Amygdala (tissue), 56 donors: ENCODE results near the gene PPOX.

Experiments used
- DNase-seq, 56 donors: peaks; one replicate each; lab custom pipeline; 2025; lab: John Stamatoyannopoulos, UW

The PPOX gene

DNA sequence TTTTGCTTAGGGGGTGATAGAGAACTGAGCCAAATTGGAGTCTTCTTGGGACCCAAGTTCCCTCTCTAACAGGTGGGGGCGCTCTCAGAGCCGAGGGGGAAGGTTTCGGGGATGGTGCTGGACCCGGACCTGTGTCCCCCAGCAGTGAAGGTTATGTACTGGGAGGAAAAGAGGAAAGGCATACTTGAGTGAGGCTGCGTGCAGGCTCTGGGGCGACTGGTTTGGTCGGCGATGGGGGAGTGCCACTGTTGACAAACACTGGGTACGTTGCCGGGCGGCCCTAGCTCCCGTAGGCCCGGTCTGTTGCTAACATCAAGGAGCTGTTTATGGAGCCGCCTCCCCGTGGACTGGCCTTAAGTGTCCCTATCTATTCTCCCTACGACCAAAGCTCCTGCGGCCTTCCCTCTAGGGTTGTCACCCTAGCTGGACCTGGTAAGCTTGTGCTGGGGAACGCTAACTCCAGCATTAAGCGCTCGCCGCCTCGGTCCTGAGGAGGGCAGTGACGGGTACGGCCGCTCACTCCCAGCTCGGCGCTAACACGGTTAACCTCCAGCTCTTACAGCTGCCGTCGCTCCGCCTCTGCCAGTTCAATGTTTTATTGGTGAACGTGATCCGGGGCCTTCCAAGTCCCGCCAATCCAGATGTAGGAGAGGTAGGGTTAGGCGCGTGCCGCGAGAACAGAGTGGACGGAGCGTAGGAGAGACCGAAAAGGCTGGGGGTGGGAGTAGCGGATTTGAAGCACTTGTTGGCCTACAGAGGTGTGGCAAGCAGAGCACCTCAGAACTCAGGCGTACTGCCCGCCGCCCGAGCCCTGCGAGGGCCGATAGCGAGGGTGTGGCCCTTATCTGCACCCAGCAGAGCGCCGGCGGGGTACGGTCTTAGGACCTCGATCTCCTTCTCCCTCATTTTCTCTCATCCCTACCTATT, at the start of gene PPOX:
Gene PPOX, plus strand, starts transcription at position 685 of the 927 bp plus-strand sequence. CDS start 422 bp downstream, outside the sequence.
- peak; percentile 75 to 99 (median 96) for DNase-seq

DNA sequence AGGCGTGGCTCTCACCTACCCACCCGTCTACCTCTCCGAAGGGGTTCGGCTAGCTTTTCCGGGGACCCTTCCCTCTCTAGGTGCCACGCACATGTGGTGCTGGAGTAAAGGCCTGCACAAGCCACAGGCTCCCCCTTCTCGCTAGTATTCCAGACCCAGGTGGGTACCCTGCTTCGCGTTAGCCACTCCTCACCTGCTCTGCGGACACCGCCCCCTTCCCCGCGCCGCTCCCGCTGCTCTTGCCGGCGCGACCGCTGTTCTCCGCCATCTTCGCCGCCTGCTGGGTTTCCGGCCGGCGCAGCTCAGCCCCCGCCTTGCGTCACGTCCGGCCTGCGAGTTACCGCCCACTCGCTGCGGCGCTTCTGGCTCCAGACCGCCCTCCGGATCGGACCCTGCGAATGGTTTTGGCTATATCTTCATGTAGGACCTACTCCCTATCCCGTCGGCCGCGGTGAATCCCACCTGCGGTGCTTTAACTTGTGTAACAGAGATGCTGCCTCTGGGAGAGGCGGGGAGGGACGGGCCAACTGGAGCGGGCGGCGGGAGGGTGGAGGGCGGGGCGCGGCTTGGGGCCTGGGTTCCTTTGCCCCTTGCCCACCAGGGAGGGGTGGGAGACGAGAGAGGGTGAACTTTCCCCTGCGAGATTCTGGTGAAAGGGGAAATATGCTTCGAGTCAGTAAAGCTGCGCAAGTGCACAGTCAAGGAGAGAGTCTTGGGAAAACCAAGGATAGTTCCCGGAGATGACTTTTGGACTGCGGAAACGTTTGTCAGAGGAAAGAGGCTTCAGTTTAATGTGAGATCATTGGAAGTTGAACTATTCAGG, 48.3 kb upstream of the PPOX start, which contains the start of the genes NIT1 and PFDN2:
Gene NIT1, plus strand, starts transcription at position 347 of the 823 bp plus-strand sequence. Its CDS starts 72 bp downstream, at position 419.
Gene PFDN2, minus strand, starts transcription at position 279 of the 823 bp plus-strand sequence. Its CDS starts 11 bp downstream, at position 268.
- peak; percentile 17 to 91 (median 74) for DNase-seq

DNA sequence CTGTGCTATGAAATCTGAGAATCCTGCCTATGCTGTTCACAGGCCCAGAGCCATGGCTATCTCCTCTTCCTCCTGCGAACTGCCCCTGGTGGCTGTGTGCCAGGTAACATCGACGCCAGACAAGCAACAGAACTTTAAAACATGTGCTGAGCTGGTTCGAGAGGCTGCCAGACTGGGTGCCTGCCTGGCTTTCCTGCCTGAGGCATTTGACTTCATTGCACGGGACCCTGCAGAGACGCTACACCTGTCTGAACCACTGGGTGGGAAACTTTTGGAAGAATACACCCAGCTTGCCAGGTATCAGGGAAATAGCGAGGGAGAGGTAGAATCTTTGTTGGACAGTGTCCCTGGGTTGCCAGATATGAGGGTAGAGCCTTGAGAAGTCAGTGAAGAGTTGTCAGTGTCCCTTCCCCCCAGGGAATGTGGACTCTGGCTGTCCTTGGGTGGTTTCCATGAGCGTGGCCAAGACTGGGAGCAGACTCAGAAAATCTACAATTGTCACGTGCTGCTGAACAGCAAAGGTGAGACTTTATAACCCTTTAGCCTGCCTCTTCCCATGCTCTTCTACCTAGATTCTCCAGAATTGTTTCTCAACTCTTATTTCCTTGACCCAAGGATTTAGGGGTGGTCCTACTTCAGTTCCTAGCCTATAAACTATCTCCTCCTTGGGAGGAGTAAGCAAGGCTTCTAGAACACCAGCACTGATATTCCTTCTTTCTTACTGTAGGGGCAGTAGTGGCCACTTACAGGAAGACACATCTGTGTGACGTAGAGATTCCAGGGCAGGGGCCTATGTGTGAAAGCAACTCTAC, 46.9 kb upstream of the PPOX start:
- DNase-seq, result peak in 2 of 56 donors; percentile 4 to 14

DNA sequence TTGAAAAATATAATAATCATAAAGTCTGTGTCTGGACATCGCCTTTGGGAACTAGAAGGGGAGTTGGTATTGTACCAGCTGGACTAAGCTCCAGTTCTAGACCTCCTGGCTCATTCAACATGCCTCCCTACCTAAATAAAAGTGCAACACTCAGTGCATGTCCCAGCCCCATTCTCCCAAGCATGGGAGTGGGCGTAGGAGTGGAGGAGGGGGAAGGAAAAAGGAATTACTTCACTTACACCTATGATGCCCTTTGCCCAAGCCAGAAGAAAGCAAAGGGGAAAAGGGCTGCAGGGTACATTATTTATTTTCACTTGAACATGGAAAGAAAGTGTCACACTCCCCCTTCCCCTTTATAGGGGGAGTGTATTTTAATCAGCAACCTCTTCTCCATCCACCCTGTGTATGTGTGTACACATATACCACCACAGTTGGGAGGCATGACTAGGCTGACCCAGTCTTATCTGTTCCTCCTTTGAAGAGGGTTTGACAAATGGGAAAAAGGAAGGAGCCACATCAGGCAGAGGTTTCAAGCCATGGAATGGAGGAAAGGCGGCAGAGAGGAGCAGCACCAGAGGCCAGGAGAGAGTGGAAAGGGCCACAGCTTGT, 45.1 kb upstream of the PPOX start:
- no peak for DNase-seq

DNA sequence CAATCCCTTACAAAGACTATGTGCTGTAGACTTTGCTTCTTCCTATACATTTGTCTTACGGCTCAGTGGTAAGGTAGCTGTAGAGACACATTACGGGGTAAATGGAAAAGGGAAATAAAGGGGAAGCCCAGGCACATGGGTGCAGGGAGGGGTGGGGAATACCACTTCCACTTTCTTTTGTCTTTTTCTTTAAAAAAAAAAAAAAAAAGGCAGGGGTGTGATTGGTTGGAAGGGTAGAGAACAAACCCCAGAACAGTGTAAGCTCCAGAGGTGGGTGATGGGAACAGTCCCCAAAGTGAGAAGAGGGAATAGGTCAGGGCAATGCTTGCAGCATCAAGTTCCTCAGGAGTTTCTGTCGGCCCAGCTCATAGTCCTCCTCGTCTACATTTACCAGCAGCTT, 44.4 kb upstream of the PPOX start:
- no peak for DNase-seq

DNA sequence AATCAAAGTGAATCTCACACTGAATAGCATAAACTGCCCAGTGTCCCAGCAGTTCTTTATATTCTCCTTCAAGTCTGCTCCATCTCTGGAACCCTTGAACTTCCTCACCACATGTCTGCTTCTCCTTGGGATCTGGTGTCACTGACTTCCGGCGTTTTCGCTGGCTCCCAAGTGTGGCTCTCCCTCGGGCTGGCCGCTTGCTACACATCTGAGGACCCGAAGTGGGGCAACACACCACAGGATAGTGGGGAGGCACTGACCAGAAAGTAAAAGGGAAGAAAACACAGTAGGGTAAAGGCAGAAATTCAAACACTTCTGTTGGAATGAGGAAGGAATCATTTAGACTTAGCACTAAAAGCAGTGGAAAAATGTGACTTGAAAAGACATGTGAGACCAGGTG, 43.3 kb upstream of the PPOX start:
- no peak for DNase-seq

DNA sequence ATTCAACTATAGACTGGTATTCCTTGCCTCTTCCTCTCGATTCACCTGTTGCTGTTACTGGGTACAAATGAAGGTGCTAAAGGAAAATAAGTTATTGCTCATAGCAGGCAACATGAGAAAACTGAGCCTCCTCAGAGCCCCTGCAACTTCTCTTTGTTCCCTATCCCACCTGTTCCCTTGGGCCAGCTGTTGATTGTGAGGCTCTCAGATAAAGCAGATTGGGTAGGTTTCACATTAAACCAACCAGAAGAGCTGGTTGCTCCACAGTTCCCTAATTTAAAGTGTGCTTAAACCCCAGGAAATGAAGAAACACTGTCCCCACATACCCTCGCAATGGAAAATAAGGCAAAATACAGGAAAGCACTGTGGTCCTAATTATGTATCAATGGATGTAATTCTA, 38.6 kb upstream of the PPOX start:
- no peak for DNase-seq

DNA sequence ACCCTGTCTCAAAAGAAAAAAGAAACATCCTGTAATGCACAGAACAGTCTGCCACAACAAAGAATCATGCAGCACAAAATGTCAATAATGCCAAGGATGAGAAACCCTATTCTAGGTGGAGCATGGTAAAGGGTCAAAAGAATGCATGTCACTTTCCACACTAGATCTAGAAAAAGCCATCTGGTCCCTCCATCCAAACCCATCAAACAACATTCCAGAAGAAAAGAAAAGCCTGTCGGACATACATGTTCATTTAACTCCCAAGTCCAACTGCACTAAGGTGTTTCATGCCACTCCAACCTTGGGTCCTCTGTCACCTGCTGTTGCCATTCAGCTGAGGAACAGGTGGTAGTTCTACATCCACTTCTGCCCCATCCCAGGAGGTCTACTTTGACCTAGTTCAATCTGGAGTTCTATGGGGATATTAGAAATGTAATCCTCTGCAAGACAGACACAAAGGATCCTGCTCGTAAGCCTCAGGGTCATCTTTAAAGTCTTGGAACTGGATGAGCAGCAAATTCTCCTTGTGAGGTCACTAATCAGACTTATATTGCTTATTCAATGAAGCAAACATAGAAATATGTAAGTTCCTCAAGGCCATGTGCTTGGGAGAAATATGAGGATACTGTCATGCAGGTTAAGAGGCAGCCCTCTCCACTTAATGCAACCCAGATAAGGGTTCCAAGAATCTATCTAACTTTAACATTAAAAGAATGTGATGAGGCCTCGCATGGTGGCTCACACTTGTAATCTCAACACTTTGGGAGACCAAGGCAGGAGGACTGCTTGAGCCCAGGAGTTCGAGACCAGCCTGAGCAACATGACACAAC, 37.4 kb upstream of the PPOX start:
- no peak for DNase-seq

DNA sequence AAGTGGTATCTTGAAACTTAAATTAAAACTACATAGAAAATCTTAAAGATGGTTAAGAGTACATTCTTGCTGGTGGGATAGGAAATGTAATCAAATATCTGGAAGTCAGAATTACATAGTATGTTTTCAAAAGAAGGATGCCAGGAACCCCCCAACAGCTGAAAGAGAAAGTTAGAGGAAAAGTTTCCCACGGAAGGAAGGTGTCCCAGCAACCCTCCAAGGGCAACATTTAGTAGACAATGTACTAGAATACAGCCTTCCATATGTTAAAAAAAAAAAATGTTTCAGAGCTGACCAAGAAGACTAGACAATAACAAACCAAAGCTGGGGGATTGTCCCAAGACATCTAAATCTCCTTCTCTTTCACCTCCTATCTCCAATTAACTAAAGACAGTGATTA, 36.0 kb upstream of the PPOX start:
- no peak for DNase-seq

DNA sequence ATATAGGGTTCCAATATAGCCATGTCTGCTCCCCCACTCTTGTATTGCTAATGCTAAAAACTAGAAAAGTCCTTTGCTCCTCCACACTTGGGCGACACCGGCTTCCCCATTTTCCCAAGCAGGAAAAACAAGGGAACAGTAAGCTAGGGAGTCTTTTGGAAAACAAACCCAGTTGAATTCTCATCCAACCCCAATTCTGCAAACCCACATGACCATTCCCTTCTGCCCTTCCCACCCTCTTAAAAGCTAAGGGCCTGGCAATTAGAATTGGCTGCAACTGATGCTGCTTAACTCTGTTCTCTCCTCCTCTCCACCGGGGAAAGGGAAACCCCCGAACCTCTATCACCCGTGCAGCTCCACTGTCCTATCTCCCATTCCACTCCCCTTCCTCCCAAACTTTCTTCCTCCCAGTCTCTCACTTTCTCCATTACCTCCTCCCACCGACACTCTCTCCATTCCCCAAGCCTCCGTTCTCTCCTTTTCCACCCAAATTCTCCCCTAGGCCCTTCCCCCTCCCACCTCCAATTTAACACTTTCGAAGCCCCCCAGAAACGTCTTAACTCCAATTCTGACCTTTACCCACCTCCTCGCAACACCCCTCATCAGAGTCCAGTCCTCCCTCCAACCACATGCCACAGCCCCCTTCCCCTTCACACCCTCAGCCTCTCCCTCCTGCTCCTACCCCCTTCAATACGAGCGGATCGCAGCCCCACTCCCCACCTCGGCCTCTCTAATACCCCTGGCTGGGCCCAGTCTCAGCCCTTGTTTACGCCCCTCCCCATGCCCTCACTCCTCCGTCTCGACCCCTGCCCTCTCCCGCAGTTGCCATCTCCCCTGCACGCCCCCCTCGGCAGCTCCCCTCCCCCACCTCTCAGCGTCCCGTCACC, 34.5 kb upstream of the PPOX start:
- DNase-seq, result peak in 8 of 56 donors; percentile 8 to 66 (median 38)

DNA sequence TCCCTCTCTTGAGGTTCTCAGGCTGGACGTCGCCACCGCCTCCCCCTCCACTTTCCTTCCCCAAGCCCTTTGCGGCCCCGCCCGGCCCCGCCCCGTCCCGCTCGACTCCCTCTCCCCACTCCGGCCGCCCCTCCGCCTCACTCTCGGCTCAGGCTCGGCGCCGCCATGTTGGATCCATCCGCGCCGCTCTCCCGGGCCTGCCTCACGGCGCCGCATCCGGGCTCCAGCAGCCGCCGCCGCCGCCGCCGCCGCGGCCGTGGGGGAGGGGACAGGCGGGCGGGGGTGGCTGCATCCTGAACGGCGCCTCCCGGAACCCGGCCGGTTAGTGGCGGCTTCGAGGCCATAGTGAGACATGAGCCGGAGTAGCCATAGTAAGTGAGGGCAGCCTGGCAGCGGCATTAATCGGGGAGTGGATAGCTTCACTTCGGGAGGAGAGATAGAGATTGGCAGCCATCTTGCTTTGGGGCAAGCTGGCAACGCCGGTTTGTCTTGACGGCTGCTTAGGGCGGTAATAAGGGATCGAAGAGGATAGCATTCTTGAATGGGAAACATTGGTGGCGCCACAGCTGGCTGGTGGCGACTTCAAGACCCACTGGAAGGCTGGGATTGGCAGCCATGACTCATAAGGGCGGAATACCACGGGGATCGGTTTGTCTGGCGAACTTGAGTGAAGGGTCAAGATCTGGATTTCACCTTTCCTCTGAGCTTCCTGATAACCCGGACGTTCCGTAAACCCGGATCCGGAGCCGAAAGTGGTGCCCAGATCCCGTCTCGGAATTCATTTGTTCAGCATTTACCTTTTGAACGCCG, 33.6 kb upstream of the PPOX start, which contains the start of gene DEDD:
Gene DEDD, minus strand, starts transcription at position 258 of the 810 bp plus-strand sequence. CDS start 8,205 bp downstream, outside the sequence.
- peak; percentile 53 to 97 (median 90) for DNase-seq

DNA sequence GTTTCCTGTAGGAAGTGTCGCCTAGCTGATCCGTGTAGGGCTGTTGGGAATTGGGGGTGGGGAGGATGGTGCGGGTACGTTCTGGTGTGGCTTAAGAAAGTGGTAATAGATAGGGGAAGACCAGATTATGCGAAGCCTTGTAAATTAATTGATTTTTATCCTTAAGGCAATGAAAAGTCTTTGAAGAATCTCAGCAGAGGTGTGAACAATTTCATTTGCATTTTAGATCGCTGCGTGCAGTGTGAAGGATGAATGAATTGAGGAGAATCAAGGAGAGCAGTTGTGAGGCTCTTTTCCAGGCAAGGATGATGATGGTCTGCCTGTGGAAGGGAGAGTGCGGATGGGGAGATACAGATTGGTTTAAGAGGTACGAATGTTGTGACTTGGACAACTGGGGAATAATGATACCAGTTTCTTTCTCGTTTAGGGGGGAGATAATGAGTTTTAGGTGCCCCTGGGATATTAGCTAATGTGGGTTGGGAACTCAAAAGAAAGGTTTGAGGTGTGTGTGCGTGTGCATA, 32.9 kb upstream of the PPOX start:
- DNase-seq, result no peak

DNA sequence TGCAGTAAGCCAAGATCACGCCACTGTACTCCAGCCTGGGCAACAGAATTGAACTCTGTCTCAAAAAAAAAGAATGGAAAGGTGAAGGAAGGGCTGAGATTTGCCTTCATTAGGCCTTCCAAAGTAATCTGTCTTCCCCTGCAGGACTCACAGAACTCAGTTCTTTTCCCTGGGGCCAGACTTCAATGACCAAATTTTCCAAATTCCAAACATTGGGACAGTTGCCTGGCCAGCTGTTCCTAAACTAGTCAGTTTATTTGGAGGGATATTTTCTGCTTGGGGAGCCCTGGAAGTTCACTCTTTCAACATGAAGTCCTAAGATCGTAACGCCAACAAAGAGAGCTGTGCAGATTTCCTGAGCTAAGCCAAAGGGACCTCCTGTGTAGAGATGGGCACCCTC, 28.3 kb upstream of the PPOX start:
- DNase-seq, result no peak

DNA sequence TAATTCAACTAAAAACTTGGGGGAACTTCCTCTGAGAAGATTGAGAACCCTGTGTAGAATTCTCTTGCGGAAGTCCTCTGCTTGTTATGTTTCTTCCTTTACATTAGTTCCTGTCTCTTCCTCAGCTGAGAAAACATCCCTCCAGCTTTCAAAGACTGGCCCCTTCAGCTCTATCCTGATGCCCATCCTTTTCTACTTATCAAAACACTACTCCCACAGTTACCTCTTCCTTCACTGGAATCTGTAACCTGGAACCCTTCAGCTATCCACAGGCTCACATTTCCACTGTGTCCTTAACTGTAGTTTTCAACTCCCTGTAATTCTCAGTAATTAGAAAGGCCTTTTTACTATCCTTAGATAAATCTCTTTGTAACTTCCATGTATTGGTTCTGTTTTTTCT, 27.8 kb upstream of the PPOX start:
- DNase-seq, result no peak

DNA sequence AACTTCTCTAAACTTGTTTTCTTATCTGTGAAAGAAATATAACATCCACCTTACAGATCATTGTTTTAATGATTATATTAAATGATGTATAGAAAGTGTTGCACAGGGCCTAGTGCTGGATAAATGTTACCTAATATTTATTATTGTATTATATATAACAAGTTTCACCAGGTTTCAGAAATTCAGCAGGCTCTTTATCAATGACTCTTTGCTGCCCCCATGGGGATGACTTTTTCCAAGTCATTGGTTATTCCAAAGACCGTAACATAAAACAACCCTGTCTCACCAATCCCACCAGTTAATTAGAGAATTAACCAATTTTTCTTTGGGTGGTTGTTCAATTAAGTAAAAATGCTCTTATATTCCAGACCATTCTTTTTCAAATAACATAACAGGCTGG, 26.5 kb upstream of the PPOX start:
- DNase-seq, result peak in 2 of 56 donors; percentile 12 to 51

DNA sequence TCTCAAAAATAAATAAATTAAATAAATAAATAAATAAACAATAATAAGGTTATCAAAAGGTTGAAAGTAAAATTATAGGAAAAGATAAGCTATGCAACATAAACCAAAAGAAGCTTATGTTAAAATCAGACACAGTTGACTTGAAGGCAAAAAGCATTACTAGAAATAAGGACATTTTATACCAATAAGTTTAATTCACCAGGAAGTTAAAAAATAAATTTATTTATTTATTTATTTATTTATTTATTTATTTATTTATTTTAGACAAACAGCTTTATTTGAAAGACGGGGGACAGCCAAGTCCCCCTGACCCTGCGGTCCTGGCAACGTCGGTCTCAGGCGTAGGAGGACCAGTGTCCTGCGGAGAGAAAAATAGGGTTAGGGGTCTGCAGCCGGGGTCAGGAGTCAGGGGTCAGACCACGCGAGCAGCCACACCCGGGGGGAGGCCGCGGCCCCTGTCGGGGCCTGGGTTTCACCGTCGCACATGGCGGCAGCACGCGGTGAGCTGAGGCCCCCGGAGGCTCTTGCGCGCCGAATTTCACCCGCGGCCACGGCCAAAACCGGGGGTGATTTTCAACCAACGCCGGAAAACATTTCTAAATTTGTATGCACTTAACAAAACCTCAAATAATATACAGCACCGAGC, 25.3 kb upstream of the PPOX start:
- no peak for DNase-seq
